Esophagus muscularis mucosa (tissue), 4 donors: ENCODE results near the gene C1orf159.

Experiments
- EP300 ChIP-seq: sonication (generic); formaldehyde crosslinking; IDR thresholded peaks from one replicate; pipeline ENCODE4 v1.6.1; 2017; ENCODE audit warnings: antibody characterized with exemption
- POLR2A ChIP-seq: fragments of 450-650 bp; IDR thresholded peaks from one replicate; pipeline ENCODE4 v1.6.1; 2017; ENCODE audit warnings: antibody characterized with exemption, moderate library complexity, mild to moderate bottlenecking, low read depth
- POLR2AphosphoS5 ChIP-seq, 2 donors: sonication (generic); formaldehyde crosslinking; IDR thresholded peaks; one replicate each; pipeline ENCODE4 v1.6.1; 2017; ENCODE audit warnings: antibody characterized with exemption in 2 of 2
- TF ChIP-seq, protein P1 (sequence below), 3 experiments: fragments of 200-600 bp in 2 of 3; fragments of 450-650 bp in 1 of 3; sonication (generic) in 2 of 3; IDR thresholded peaks; one replicate each; pipeline ENCODE4 v1.5.1; 2017 to 2019; ENCODE audit warnings: antibody characterized with exemption in 3 of 3, mild to moderate bottlenecking in 2 of 3, moderate library complexity in 1 of 3

DNA sequence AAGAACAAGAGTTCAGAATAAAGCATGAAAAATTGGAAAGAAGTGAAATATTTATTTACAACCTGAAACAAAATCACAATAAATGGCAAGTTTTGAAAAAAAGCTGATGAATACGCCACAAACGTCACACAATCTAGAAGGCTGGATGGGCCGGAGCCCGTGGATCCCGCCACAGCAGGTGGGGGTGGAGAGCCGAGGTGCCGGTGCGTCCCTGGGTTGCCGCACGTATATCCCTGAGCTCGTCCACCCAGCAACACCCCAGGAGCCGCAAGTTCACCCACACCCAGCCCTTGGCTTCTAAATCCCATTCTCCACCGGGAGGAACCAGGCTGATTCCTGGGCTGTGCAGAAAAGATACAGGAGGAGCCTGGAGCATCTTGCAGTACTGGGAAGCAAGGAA lies 32.2 kb upstream of the C1orf159 start:
- TF ChIP-seq, protein P1, sequence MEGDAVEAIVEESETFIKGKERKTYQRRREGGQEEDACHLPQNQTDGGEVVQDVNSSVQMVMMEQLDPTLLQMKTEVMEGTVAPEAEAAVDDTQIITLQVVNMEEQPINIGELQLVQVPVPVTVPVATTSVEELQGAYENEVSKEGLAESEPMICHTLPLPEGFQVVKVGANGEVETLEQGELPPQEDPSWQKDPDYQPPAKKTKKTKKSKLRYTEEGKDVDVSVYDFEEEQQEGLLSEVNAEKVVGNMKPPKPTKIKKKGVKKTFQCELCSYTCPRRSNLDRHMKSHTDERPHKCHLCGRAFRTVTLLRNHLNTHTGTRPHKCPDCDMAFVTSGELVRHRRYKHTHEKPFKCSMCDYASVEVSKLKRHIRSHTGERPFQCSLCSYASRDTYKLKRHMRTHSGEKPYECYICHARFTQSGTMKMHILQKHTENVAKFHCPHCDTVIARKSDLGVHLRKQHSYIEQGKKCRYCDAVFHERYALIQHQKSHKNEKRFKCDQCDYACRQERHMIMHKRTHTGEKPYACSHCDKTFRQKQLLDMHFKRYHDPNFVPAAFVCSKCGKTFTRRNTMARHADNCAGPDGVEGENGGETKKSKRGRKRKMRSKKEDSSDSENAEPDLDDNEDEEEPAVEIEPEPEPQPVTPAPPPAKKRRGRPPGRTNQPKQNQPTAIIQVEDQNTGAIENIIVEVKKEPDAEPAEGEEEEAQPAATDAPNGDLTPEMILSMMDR (IDR thresholded peaks at IDR 0.05), result no peak
- TF ChIP-seq POLR2A, result no peak
- no peak for TF ChIP-seq POLR2AphosphoS5 (IDR thresholded peaks at IDR 0.05)
- TF ChIP-seq EP300, result no peak
